KOPT-K1 (cell line): ENCODE measurements around the gene KHK.
"Not testable (repeated sequence)": the region's sequence is repeated elsewhere in the genome, so short reads cannot be mapped to it uniquely, and the experiment has no call there.

Experiments used
- H3K27ac ChIP-seq: fragments of 200-600 bp; sonication (generic); 2 replicates; pipeline ENCODE4 v1.5.1; 2016; ENCODE audit warnings: antibody characterized with exemption, mild to moderate bottlenecking, low read depth, low read length; ENCODE audit not compliant: poor library complexity, severe bottlenecking
- H3K36me3 ChIP-seq: fragments of 200-600 bp; sonication (generic); 2 replicates; pipeline ENCODE4 v1.5.1; 2017; ENCODE audit warnings: antibody characterized with exemption, mild to moderate bottlenecking, low read length, moderate library complexity; ENCODE audit not compliant: insufficient read depth
- H3K9me3 ChIP-seq: fragments of 200-600 bp; sonication (generic); 2 replicates; pipeline ENCODE4 v1.5.1; 2017; ENCODE audit warnings: antibody characterized with exemption, low read length, mild to moderate bottlenecking; ENCODE audit not compliant: insufficient read depth, poor library complexity, severe bottlenecking

KHK gene

GRCh38 chr2:27094353-27094984 is 7.9 kb downstream of the KHK start:
- Histone ChIP-seq H3K27ac (no peak overlapping the region), H3K9me3 (no peaks in the 10 kb centered on the region), H3K36me3 (no peaks in the 10 kb centered on the region)

DNA sequence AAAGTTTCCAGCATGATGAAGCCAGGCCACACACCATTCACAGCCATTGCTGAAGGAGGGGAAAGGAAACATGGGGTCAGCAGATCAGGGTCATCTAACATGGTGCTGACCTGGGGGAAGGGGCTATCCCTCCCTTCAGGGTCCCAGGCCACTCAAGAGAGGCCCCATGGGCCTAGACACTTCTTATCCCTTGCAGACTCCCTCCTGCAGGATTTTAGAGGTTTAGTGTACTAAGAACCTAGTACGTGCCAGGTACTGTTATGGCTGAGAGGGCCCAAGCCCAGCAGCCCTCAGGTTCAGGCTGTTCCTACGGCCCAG is 8.8 kb downstream of the KHK start:
- Histone ChIP-seq H3K27ac (no peak overlapping the region), H3K36me3 (no peaks in the 10 kb centered on the region), H3K9me3 (no peaks in the 10 kb centered on the region)

- H3K9me3 ChIP-seq = no peaks in the 10 kb centered on the region
- H3K36me3 ChIP-seq = no peaks in the 10 kb centered on the region
- H3K27ac ChIP-seq = no peak overlapping the region
These were observed 9.4 kb downstream of the KHK start for GRCh38 chr2:27095745-27096651.

- no peaks in the 10 kb centered on the region for H3K36me3 ChIP-seq
- no peak overlapping the region for H3K27ac ChIP-seq
These were observed 10.3 kb downstream of the KHK start for GRCh38 chr2:27096748-27097297.

DNA sequence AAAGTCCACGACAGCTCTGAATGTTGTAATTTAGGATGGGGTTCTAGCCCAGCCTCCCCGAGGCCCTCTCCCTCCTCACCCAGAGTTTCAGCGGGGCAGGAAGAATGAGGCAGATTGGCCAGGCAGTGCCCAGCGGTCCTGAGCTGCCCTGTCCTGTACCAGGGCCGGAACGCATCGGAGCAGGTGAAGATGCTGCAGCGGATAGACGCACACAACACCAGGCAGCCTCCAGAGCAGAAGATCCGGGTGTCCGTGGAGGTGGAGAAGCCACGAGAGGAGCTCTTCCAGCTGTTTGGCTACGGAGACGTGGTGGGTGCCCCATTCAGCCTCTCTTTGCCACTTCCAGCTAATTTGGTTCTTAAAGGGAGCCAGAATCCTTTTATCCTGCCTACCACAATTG is 10.8 kb downstream of the KHK start:
- Histone ChIP-seq H3K27ac (no peak overlapping the region), H3K36me3 (no peaks in the 10 kb centered on the region), H3K9me3 (no peaks in the 10 kb centered on the region)

More at GRCh38 chr2:27096748-27097297, 10.3 kb downstream of the KHK start:
- H3K9me3 ChIP-seq = no peaks in the 10 kb centered on the region

DNA sequence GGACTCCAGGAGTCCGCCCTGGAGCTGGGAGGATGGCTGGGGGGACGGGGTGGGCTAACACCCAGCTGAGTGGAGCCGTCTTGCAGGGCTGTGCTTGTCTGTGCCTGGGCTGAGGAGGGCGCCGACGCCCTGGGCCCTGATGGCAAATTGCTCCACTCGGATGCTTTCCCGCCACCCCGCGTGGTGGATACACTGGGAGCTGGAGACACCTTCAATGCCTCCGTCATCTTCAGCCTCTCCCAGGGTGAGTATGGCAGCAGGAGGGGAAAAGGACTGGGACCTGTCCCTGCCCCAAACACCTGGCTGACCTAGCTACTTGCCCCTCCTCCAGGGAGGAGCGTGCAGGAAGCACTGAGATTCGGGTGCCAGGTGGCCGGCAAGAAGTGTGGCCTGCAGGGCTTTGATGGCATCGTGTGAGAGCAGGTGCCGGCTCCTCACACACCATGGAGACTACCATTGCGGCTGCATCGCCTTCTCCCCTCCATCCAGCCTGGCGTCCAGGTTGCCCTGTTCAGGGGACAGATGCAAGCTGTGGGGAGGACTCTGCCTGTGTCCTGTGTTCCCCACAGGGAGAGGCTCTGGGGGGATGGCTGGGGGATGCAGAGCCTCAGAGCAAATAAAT is 12.9 kb downstream of the KHK start:
- Histone ChIP-seq H3K36me3 (no peaks in the 10 kb centered on the region), H3K9me3 (no peaks in the 10 kb centered on the region), H3K27ac (no peak overlapping the region)

DNA sequence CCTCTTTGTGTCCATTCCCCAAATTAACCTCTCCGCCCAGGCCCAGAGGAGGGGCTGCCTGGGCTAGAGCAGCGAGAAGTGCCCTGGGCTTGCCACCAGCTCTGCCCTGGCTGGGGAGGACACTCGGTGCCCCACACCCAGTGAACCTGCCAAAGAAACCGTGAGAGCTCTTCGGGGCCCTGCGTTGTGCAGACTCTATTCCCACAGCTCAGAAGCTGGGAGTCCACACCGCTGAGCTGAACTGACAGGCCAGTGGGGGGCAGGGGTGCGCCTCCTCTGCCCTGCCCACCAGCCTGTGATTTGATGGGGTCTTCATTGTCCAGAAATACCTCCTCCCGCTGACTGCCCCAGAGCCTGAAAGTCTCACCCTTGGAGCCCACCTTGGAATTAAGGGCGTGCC is 13.5 kb downstream of the KHK start:
- no peak overlapping the region for H3K27ac ChIP-seq
- no peaks in the 10 kb centered on the region for H3K36me3 ChIP-seq
- no peaks in the 10 kb centered on the region for H3K9me3 ChIP-seq

DNA sequence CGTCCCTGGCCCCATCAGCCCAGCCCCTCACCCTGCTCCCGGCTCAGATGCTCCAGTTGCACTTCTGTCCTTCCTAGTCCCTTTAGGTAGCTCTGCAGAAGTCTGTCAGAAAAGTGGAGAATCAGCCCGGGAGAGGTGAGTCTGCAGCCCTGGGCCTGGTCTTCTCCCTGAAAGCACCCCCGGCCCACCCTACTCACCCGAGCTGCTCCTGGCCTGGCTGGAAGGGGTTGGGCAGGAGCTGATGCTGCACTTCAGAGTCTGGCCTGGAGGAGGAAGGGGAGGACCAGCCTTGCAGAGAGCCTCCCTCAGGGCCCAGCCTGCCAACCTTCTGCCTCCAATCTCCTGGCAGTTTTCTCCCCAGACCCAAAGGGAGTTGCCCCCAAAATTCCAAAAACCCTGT is 15.8 kb downstream of the KHK start:
- H3K9me3 ChIP-seq = no peaks in the 10 kb centered on the region
- H3K36me3 ChIP-seq = no peaks in the 10 kb centered on the region
- H3K27ac ChIP-seq = no peak overlapping the region

GRCh38 chr2:27105981-27106380 is 19.4 kb downstream of the KHK start:
- H3K36me3 ChIP-seq = no peaks in the 10 kb centered on the region
- H3K27ac ChIP-seq = no peak overlapping the region
- H3K9me3 ChIP-seq = no peaks in the 10 kb centered on the region

DNA sequence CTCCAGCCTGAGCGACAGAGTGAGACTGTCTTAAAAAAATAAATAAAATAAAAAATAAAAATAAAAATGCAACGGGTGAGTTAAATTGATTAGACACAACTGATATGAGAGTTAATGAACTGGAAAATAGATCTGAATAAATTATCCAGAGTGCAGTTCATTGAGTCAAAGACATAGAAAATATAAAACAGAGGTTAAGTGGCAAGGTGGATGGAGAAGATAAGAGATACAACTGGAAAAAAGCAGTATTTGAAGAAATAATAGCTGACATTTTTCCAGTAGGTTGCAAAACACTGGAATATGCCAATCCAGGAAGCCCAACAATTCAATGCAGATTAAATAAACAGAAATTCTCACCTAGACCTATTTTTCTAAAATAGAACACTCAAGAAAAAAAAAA is 21.6 kb downstream of the KHK start:
- Histone ChIP-seq H3K27ac (no peak overlapping the region), H3K36me3 (no peaks in the 10 kb centered on the region), H3K9me3 (no peaks in the 10 kb centered on the region)

- Histone ChIP-seq H3K36me3 (no peaks in the 10 kb centered on the region), H3K9me3 (no peaks in the 10 kb centered on the region)
These were observed 22.5 kb downstream of the KHK start for GRCh38 chr2:27109083-27109482.

GRCh38 chr2:27110603-27111352 is 24.2 kb downstream of the KHK start:
- H3K27ac ChIP-seq, H3K36me3 ChIP-seq, H3K9me3 ChIP-seq: not testable (repeated sequence)

More at GRCh38 chr2:27109083-27109482, 22.5 kb downstream of the KHK start:
- H3K27ac ChIP-seq = no peak overlapping the region

- not testable (repeated sequence) for H3K36me3 ChIP-seq
These were observed 25.0 kb downstream of the KHK start for GRCh38 chr2:27111392-27112078.

DNA sequence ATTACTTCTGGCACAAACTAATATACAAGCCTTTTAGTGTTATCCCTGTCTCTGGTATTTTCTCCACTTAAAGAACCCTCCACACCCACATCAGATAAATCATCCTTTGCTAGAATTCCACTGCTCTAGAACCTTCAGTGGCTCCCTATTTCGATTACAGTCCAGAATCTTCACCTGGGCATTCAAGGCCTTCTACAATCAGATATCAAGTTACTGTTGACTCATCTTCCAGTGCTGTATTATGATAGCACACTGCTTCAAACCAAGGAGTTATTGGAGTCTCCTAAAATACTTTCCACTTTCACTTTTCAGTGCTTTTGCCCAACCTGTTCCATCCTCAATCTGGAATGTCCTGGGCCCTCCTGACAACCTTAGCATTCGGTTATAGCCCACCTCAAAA is 28.9 kb downstream of the KHK start:
- Histone ChIP-seq H3K27ac (no peak overlapping the region), H3K9me3 (no peaks in the 10 kb centered on the region), H3K36me3 (no peaks in the 10 kb centered on the region)

More at GRCh38 chr2:27111392-27112078, 25.0 kb downstream of the KHK start:
- not testable (repeated sequence) for H3K9me3 ChIP-seq, H3K27ac ChIP-seq
